SK-N-SH (cell line): ENCODE data around the gene OBSCN.

Source experiments
- CHD2 ChIP-seq: fragments of 150-350 bp; IDR thresholded peaks from 2 replicates; pipeline ENCODE4 v1.6.1; 2018; ENCODE audit warnings: low read length; ENCODE audit not compliant: partially characterized antibody
- ELF1 ChIP-seq: IDR thresholded peaks from 2 replicates; pipeline ENCODE4 v1.4.0; 2012
- POLR2AphosphoS5 ChIP-seq: IDR thresholded peaks from 2 replicates; pipeline ENCODE4 v1.6.1; 2012; ENCODE audit warnings: low read depth, low read length
- TAF1 ChIP-seq: IDR thresholded peaks from 2 replicates; pipeline ENCODE4 v1.6.1; 2012; ENCODE audit warnings: low read depth, mild to moderate bottlenecking, low read length, moderate library complexity, borderline replicate concordance
- TF ChIP-seq, protein P1 (sequence below): fragments of 200-600 bp; sonication (generic); IDR thresholded peaks from 2 replicates; pipeline ENCODE4 v1.6.1; 2017; ENCODE audit warnings: antibody characterized with exemption, mild to moderate bottlenecking, moderate library complexity

DNA sequence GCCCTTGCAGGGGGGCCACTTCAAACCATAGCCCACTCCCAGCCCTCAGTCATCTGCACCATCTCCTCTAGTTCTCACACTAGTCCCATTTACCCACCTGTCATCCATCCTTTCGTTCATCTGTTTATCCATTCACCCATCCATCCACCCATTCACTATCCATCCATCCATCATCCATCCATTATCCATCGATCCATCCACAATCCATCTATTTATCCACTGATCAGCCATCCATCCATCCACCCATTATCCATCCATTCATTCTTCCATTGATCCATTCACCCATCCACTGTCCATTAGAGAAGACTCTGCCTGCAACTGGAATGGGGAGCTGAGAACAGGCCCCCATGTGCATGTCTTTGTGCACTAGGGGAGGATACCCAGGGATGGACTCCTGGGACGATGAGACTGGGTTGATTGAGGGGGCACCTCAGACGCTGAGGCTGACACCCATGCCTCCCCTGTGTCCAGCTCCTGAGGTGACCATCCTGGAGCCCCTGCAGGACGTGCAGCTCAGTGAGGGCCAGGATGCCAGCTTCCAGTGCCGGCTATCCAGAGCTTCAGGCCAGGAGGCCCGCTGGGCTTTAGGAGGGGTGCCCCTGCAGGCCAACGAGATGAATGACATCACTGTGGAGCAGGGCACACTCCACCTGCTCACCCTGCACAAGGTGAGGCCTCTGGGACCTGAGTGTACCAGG is 100.9 kb downstream of the OBSCN start:
- TF ChIP-seq ELF1 (no peak), POLR2AphosphoS5 (no peak), CHD2 (no peak), TAF1 (no peak)
- TF ChIP-seq, protein P1, sequence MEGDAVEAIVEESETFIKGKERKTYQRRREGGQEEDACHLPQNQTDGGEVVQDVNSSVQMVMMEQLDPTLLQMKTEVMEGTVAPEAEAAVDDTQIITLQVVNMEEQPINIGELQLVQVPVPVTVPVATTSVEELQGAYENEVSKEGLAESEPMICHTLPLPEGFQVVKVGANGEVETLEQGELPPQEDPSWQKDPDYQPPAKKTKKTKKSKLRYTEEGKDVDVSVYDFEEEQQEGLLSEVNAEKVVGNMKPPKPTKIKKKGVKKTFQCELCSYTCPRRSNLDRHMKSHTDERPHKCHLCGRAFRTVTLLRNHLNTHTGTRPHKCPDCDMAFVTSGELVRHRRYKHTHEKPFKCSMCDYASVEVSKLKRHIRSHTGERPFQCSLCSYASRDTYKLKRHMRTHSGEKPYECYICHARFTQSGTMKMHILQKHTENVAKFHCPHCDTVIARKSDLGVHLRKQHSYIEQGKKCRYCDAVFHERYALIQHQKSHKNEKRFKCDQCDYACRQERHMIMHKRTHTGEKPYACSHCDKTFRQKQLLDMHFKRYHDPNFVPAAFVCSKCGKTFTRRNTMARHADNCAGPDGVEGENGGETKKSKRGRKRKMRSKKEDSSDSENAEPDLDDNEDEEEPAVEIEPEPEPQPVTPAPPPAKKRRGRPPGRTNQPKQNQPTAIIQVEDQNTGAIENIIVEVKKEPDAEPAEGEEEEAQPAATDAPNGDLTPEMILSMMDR, result no peak
